DOHH2 (cell line): ENCODE data around the gene SLIT1.

Source experiments
- CTCF ChIP-seq: fragments of 200-600 bp; sonication (generic); IDR thresholded peaks from one replicate; pipeline ENCODE4 v1.5.1; 2014; ENCODE audit warnings: antibody characterized with exemption, mild to moderate bottlenecking, low read depth, low read length; ENCODE audit not compliant: poor library complexity, severe bottlenecking
- EZH2phosphoT487 ChIP-seq: fragments of 200-600 bp; sonication (generic); IDR thresholded peaks from 2 replicates; pipeline ENCODE4 v1.6.1; 2017; ENCODE audit warnings: borderline replicate concordance, mild to moderate bottlenecking, antibody characterized with exemption, low read length, moderate library complexity, mixed read lengths

GRCh38 chr10:97163781-97164501 lies 21.8 kb downstream of the SLIT1 start:
- no peak for TF ChIP-seq CTCF
- TF ChIP-seq EZH2phosphoT487, result no peak
